ENCODE data around the gene PPP2CA.

GRCh38 chr5:134161513-134162395 lies 64.1 kb downstream of the PPP2CA start:
- TF ChIP-seq CTCF (IDR thresholded peaks at IDR 0.05) (no peak), ZFX (IDR thresholded peaks at IDR 0.05; ENCODE audit: borderline replicate concordance) (no peak)

All from 22Rv1 (cell line).